Hematopoietic multipotent progenitor cell treated with erythropoietin and hydrocortisone succinate and interleukin-3 and kit ligand, for 4 days (in vitro differentiated cells): Measurements from ENCODE around the gene COL4A2.

Experiments
- DNase-seq: peaks from one replicate; pipeline ENCODE4 v3.0.0-alpha.2; 2015

The COL4A2 gene

DNA sequence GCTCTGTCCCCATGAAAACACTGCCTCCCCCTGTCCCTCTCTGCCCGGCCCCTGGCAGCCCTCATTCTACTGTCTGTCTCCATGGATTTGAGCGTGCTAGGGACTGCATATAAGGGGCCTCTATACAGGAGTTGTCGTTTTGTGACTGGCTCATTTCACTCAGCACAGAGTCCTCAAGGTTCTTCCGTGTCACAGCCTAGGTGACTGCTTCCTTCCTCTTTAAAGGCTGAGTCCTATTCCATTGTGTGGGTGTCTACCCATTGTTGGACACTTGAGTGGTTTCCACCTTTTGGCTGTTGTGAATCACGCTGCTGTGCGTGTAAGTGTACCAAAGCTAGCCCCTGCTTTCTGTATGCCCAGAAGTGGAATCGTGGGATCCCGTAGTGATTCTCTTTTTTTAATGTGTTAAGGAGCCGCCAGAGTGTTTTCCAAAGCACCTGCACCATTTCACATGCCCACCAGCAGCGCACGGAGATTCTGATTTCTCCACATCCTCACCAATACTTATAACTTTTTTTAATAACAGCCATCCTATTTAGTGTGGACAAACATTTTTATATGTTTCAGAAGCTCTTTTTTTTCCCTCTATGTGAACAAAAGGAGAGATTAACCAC, 116.7 kb downstream of the COL4A2 start:
- no peak for DNase-seq

DNA sequence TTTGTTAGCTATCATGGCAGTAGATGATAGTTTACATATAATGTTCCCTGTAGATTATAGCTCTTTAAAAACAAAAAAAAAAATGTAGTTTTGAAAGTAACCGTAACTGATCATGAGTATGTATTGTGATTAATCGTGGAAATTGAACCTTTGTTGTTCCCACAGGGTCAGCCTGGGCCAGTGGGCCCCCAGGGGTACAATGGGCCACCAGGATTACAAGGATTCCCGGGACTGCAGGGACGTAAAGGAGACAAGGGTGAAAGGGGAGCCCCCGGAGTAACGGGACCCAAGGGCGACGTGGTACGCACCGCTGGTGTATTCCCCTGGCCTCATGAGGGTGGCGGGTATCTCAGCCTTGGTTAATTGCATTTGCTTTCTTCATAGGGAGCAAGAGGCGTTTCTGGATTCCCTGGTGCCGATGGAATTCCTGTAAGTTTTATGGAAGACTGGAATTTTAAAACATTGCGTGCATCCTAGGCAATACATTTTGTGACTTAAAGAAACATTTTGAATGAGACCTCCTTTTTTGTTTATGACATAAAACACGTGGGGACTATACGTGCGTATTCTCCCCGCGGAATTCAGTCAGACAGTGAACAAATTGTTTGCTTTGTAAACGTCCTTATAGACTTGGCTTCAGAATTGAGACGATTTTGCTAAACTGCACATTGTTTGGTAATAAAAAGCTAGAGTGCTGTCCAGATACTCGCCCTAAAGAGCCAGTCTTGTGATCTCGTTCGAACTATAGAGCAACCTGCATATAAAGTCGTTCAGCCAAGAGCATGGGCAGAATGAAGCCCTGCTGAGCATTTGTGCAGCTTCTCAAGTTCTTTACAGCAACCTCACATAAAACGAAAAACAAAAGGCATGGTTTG, 117.7 kb downstream of the COL4A2 start:
- DNase-seq: no peak

DNA sequence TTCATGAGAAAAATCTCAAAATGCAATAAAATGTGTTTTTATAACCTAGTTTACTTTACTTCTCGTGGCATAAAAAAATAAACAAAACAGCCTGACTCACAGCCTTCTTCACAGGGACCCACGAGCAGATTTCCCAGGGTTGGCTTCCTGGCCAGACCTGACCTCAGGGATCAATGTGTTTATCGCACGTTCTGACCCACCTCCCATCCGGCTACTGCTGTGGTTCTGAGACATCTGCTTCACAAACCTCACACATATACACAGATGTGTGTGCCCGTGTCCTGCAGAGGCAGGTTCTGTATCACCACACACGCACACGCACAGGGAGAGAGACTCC, 118.3 kb downstream of the COL4A2 start:
- no peak for DNase-seq

DNA sequence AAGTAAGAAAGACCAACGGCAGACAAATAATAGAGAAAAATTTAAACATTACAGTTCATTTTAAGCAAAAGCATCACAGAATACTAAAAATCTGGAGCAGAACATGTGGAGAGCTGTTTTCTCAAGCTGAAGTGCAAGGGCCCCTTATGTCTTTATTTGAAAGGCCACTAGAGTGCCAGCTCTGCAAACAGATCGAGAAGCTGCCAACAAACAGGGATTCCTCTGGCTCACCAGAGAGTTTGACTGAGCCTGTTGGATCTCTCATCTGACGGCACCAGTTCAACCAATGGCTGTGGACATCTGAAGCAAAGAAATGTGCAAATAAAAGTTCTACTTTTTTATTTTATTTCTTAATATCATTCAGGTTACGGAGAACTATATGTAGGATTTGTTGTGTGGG, 119.7 kb downstream of the COL4A2 start:
- no peak for DNase-seq

DNA sequence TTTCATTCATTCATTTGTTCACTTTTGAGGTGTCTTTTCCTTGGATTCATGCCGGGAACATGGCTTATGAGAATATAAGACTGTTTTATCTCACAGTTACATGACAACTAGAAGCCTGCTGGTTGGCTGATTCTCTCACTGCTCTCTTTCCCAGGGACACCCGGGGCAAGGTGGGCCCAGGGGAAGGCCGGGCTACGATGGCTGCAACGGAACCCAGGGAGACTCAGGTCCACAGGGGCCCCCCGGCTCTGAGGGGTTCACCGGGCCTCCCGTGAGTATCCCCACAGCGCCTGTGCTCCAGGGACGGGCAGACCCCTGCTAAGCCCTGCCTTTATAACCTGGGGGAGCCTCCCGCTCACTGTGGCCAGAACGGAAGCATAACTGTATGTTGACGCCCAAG, 121.2 kb downstream of the COL4A2 start:
- no peak for DNase-seq

DNA sequence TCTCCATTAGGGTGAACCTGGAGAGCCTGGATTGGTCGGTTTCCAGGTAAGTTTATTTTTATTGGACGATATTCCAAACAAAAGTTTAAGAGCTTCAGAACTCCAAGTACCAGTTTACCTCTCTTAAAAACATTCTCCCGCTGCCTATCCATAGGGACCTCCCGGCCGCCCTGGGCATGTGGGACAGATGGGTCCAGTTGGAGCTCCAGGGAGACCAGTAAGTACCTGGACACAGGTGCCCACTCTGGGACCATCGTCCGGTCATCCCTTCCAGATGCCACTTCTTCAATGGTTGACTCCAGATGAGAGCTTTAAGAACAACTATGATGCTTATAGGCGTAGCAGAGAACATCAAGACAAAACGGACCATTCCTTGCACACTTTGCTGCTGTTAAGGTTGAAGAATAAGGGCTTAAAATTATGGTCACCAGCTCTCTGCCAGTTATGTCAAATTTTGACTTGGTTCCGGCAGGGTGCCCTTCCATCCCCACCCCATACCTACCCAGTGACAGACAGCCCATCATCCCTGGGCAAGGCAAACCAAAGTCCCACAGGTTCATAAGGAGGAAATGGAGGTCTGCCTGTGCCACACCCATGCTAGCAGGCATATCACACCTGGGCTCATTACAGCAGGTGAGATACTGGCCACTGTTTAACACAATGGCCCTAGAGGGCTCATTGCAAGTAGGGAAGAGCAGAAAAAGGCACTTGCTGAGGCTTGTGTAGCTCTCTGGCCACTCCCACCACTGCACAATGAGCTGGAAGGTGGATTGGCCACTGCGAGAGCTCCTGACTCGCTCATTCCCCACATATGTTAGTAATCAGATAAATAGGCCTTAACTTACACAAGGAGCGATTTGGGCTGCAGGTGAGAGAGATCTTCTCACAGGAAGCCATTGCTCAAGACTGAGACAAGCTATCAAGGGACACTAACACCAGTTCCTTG, 123.6 kb downstream of the COL4A2 start:
- no peak for DNase-seq

DNA sequence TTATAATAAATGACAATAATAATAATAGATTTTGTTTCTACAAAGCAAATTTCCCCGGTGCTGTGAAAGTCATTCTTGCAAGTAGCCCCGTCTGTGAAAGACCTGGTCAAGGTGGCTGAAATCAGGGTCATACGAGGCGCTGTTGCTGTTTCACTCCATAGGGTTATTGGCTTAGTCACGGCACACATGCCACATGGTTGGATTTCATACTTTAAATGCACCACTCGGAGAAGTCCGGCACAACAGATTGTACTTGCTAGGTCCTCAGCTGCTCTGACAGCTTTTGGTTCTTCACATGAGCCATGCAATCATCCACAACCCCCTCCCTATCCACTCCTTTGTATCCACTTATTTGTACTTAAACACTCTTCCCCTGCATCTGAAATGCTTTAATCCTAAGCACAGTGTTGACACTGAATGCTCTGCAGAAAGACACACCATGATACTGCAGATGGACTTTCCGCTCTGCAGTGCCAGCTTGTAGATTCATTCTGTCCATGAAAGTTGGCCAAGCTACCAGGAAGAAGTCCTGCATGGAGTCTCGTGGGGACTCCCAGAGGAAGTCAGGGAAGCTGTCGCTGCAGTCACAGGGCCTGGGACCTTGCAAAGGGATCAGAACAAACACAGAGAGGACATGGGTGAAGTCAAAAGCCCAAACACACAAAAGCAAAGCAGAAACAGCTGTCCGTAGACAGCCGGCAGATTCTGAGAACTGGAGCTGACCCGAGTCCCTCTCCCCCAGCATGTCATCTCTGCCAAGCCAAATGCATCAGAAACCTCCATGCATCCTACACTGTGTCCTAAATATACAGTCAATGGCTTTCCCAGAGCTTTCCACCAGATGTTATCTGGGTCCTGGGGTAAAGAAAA, 124.6 kb downstream of the COL4A2 start:
- no peak for DNase-seq

DNA sequence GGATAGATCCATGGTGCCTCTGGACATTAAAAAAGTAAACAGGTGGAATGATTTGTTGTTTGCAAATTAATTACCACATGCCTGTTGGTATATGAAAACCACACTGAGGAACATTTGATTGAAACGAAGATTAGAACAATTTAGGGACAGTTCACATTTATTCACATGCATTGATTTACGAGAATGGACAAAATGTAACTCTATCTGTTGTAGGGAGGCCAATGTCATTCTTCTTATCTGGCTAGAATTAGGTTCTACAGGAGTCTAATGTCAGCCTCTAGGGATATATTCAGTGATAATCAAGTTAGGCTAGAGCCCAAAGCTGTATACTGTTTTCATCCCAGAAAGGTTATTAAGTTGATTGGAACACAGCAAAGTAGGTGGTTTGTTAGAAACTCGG, 125.4 kb downstream of the COL4A2 start:
- DNase-seq: no peak

DNA sequence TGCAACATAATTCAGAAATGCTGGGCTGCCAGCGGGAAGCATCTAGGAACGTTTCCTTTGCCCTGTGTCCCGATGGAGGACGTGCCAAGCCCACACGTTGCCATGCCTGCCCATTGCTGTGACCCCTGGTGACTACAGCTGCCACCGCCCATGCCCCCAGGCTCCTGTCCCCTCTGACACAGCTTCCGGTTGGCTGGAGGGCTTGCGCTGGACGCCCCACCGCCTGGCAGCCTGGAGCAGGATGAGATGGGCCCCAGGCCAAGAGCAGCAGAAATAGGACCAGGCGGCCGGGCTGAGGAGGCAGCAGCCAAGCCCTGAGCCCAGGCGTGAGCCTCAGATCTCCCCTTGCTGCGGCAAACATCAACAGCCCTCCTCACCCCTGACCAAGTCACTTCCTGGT, 125.9 kb downstream of the COL4A2 start:
- DNase-seq: no peak

DNA sequence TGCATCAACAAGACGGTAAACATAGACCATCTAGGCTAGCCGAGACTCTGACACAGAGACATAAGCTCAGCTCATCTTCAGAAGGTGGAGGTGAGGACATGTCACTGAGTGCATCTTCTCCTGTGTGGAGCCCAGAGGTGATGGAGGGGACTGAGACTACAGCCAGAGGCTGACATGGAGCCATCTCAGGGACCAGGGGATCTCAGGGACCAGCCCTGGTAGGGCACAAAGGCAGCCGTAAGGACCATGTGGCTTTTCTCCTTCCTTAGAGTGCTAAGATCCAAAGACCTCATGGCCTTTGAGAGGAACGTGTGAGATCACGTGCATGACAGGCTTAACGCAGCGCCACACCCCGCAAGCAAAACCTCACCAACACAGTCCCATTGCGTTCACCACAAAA, 127.5 kb downstream of the COL4A2 start:
- no peak for DNase-seq

DNA sequence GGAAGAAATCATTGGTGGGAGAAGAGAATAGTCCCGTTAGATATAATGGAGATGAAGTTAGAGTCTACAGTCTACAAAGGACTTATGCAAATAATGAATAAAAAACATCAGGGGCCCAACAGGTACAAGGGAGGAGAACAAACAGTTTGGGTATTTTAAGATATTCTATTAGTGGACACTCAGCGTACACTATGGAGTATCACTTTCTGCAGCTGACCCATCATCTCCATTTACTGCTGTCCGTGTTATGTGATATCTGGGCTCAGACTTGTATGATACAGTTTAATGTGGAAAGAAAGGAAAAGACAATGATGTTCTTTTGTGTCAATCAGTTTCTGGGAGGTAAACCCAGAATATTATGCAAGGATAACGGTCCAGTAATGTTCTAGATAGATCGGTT, 128.2 kb downstream of the COL4A2 start:
- DNase-seq: no peak

DNA sequence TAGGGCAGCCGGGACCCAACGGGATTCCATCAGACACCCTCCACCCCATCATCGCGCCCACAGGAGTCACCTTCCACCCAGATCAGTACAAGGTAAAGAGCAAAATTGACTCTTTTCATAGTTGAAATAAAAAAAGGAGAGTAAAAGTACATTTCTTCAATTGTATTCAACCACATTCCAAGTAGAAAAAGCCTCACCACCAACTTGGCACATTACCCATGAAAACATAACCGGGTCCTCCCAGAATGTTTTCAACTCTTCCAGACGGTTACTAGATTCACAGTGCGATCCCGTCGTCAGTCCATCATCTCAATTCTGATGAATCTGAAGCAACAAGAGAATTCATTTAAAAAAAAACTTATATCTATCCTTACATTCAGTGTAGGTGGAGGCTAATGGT, 129.2 kb downstream of the COL4A2 start:
- DNase-seq: no peak

DNA sequence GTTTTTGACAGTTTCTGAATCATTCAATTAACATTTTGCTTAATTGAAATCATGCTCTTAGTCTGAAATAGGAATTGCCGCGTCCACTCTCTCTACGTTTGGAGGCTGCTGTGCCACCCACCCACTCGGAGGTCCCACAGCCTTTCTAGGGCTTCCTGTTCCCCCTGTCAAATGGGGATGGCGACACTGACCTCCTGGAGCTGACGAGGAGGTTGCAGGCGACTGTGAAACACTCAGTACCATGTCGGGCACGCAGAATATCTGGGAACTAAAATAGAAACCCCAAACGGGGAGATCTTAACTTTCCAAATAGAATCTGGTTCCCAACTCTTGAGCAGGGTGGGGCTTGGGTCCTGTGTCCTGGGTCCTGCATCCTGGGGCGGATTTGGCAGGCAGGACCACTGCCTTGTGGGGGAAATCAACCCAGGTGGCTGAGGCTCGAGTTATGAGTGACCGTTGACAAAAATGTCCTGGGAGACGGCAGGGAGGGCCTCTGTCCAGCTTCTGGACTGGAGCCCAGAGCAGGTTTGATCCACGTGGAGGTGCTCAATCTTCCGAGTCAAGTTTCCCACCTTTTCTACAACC, 129.8 kb downstream of the COL4A2 start:
- no peak for DNase-seq

DNA sequence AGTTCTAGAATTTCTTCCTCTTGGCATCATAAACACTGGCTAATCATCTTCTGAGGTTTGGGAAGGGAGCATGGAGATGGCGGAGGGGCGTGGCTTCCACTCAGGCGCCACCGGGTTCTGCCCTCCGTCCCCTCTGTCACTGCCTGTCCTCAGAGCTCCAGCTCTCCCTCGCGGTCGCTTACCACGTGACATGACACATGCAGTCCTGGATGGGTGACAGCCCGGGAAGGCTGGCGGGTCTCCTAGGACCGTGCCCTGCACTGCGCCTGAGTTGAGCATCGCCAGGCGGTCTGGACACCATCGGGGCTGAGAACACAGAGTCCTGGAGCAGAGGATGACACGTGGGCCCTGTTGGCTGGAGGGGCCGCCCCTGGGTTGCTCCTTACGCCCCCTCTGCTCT, 131.1 kb downstream of the COL4A2 start:
- no peak for DNase-seq

DNA sequence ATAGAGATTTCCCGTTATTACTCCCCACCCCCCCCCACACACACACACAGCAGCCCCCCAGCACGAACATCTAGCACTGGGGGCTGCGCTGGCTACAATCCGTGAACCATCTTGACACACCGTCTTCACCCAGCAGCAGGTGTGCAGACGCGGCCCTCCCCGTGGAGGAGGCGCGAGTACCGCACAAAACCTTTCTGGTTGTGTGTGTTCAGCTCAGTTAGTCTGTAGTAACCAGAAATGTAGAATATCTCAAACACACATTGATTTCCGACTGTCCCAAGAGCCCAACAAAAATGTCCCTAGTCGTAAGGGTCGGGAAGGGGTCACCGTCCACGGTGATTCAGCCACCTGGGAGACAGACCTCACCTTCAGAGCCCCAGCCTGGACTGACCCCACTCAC, 131.7 kb downstream of the COL4A2 start:
- DNase-seq: no peak

DNA sequence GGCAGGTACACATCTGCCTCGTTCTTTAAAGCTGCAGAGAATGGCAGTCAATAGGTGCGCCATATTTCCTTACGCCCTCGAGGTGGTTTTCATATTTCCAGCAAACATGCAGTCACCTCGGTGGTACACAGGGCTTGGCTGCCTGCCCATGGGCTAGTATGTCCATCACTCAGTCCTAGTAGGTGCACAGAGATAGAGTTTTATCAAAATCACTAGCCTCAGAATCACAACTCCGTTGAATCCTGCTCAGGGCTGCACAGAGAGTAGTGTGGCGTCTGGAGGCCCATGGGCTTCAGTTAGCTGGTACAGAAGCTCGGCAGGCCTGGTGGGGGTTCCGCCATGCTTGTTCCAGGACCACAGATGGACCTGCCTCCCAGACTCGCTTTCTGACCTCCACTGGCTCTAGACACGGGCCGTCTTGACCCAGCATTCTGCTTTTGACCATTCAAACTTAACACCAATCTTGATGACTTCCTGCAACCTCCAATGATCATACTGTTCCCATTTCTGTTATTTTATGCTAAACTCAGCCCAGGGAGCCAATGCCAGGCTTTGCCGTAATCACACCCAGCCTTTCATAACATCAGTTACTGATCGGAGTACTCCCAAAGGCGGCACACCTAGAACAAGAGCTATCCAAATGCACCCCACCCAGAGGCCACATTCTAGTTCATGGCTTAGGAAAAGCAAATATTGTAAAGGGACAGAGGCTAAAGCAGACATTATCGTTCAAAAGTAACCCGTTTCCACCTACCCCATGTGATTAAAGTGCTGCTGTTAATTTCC, 134.1 kb downstream of the COL4A2 start:
- no peak for DNase-seq

DNA sequence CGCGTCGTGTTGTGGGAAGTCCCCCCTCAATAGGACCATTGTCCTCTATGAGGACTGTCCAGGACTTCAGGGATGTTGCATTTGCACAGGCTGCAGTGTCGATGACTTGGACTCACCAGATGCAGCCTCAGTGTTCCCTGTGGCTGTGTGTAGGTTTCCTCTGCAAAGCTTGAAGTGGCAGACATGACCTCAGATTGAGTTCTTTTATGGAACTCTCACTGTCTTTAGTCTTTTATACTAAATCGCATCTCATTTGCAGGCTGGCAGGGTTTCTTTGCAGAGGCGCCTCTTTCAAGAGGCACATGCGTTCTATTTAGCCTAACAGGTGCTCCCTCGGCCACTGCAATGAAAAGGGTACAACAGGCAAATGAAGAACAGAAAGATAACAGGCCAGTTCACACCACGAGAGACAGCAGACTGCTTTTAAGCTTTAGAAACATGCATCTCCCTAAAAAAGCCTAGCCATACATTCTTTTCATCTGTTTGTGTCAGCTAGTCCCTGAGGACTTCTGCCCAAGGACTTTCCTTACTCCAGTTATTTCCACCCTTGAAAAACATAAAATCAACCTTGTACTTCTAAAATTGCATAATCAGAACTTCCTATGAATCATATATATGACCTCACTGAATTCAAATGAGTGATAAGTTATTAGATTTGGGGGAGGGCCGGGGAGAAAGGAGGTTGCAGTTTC, 136.0 kb downstream of the COL4A2 start:
- DNase-seq: no peak

DNA sequence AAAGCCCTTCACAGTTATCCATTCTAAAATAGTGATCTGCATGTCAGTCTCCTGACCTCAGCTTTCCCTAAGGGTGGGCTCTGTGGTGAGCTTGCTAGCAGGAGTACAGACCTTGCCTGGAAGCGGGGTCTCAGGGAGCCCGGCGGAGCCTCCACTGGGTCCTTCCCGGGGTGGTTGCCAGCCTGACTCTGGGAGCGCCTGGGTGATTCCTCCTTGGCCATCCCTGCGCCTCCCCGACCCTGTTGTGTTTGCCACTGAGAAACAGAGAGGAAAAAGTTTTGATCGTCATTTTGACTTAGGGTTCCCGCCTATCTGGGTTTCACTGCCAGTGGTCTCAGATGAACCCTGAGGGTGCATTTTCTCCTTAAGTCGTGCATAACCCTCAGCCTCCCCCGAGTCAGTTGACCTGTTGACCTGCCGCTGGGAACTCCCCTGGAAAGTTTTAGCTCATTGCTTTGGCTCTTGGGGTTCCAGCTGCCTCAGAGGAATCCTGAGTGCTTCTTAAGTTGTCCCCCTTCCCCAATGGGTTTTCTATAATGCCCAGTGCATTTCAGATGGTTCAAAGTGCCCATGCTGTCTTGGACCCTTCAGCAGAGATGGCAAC, 136.6 kb downstream of the COL4A2 start:
- DNase-seq: no peak

DNA sequence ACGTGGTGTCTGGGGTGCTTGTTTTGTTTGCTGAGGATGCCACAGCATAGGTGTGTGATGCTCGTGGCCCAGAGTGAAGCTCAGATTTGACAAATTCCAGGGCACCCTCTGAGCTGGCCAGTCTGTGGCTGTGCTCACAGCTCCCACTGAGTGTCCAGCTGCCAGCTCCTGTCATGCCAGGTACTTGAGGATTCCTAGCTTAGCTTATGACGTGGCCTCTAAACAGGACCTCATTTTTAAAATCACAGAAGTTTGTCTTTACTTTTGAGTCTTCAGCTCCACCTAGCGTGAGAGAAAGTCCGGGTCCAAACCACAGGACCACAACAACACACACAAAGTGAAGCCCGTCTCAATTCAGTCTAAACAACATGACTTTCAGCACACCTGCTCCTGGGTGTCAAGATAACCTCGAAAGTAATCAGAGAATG, 137.2 kb downstream of the COL4A2 start:
- peak; percentile 21 for DNase-seq

DNA sequence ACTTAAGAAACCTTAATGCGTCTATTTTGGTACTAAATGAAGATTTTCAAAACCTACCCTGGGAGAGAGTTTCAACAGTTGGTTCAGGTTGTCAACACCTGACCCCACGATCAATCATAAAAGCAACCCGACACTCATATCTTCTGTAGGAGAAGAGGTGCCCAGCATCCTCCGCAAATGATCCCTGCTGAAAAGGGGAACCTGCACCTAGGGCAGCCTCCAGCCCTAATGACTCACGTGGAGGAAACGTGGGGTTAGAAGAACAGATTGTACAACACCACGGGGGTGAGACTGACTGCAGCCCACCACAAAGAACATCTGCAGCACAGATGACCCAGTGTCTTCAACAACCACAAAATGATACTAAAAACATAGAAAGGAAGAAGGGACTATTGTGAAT, 138.1 kb downstream of the COL4A2 start:
- peak; percentile 67 for DNase-seq
